SH-SY5Y (cell line): Measurements from ENCODE around the gene GNG7.

Experiments
- GATA2 ChIP-seq: IDR thresholded peaks from 2 replicates; pipeline ENCODE4 v1.6.1; 2011; ENCODE audit warnings: mild to moderate bottlenecking, low read depth, low read length
- GATA3 ChIP-seq: IDR thresholded peaks from 2 replicates; pipeline ENCODE4 v1.6.1; 2011; ENCODE audit warnings: low read depth, mild to moderate bottlenecking, low read length, moderate library complexity

DNA sequence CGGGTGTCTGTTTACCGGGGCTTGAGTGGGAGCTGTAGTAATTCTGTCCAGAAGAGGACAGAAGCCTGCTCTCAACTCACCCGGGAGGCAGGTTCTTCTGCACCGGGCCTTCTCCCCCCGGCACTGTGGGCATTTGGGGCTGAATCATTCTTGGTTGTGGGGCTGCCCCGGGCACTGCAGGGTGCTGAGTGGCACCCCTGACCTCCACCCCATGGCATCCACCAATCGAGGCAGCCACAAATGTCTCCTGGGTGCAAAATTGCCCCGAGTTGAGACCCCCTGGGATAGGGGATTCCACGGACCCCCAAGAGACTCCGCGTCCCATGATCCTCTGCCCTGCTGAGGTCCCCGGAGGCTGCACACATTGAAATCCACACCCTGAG, 68.8 kb downstream of the GNG7 start:
- no peak for TF ChIP-seq GATA2
- TF ChIP-seq GATA3, result no peak
